ENCODE measurements around the gene SERPINB10. TPM values are rescaled to one million over a fixed set of nuclear protein-coding genes. Genes with fewer than 3 reads are reported as not detected.

SERPINB10 gene
- total and polyA plus RNA-seq, 2 of the 8 experiments (the other 6 are each of a cell fraction or from before 2014, with no cell fraction given): not detected

GRCh38 chr18:63980027-63980426 lies 72.3 kb downstream of the SERPINB10 start (continued):
- TF ChIP-seq SIN3A (conservative IDR thresholded peaks at IDR 0.05 in 1 of 2, IDR thresholded peaks at IDR 0.05 in 1 of 2; ENCODE audit: low read depth in 1 of 2, low read length in 2 of 2): no peak
- TF ChIP-seq EZH2 (IDR thresholded peaks at IDR 0.05; ENCODE audit: low read depth, low read length, severe bottlenecking): no peak

Data from H1 (cell line).